Measurements from ENCODE around the gene DCDC2.

DNA sequence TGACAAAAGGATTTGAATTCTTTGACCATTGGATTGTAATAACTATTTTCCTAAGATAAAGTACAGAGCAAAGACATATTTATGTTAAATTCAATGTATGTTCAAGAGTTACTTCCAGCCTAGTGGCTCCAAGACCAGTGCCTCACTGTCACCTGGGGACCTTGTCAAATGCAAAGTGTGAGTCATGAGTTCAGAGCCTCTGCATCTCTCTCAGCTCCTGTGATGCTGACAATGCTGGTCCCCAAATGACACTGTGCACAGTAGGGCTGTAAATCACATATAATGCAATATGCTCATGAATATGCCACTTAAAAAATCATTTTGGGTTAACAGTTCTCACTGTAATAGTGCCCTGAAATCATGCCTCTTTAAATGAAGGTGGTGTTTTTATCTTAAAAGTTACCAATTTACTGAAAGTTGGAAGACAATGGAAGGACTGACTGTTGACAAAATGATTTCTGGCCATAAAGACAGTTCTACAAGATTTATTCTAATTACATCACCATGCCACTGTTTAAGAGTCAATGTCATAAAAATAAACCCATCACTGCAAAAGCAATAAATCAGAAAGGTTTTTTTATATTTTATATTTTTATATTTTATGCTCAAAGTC is 169.8 kb downstream of the DCDC2 start:
- TF ChIP-seq EZH2 (IDR thresholded peaks at IDR 0.05; ENCODE audit: borderline replicate concordance, low read length): no peak
- TF ChIP-seq, protein P1, sequence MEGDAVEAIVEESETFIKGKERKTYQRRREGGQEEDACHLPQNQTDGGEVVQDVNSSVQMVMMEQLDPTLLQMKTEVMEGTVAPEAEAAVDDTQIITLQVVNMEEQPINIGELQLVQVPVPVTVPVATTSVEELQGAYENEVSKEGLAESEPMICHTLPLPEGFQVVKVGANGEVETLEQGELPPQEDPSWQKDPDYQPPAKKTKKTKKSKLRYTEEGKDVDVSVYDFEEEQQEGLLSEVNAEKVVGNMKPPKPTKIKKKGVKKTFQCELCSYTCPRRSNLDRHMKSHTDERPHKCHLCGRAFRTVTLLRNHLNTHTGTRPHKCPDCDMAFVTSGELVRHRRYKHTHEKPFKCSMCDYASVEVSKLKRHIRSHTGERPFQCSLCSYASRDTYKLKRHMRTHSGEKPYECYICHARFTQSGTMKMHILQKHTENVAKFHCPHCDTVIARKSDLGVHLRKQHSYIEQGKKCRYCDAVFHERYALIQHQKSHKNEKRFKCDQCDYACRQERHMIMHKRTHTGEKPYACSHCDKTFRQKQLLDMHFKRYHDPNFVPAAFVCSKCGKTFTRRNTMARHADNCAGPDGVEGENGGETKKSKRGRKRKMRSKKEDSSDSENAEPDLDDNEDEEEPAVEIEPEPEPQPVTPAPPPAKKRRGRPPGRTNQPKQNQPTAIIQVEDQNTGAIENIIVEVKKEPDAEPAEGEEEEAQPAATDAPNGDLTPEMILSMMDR (conservative IDR thresholded peaks at IDR 0.05 in 1 of 2, IDR thresholded peaks at IDR 0.05 in 1 of 2; ENCODE audit: extremely low read depth in 1 of 2, insufficient read depth in 1 of 2, low read depth in 1 of 2, low read length in 2 of 2): no peak

Measured in mammary epithelial cell (primary cell).